Adrenal gland (tissue), 12 donors: ENCODE results near the gene TBC1D22A. TPM values are rescaled to one million over a fixed set of nuclear protein-coding genes. Genes with fewer than 3 reads are reported as not detected.

Source experiments
- DNase-seq, 7 donors: peaks; one replicate each; pipeline ENCODE4 v3.0.0-alpha.2; 2019 to 2020
- H3K27ac ChIP-seq, 5 donors: fragments of 200-600 bp; sonication (generic) in 4 of 5; 1 replicate in 3 of 5; 2 replicates in 2 of 5; pipeline versions ENCODE4 v1.5.1 to v1.8.0; 2016 to 2020; ENCODE audit warnings: mild to moderate bottlenecking in 1 of 5
- H3K27me3 ChIP-seq: fragments of 200-600 bp; 2 replicates; pipeline ENCODE4 v1.8.0; 2021
- H3K36me3 ChIP-seq, 2 donors: fragments of 200-600 bp; replicated peaks in 1 of 2; 1 replicate in 1 of 2; 2 replicates in 1 of 2; pipeline versions ENCODE4 v1.5.1 to v1.8.0; 2018 to 2022
- H3K4me1 ChIP-seq, 2 donors: fragments of 200-600 bp; replicated peaks in 1 of 2; 1 replicate in 1 of 2; 2 replicates in 1 of 2; pipeline versions ENCODE4 v1.5.1 to v1.8.0; 2018 to 2021
- H3K4me3 ChIP-seq, 4 donors: fragments of 200-600 bp; sonication (generic) in 3 of 4; one replicate each; pipeline ENCODE4 v1.5.1; 2016 to 2018
- H3K9me3 ChIP-seq, 3 donors: fragments of 200-600 bp; sonication (generic) in 1 of 3; replicated peaks in 1 of 3; 1 replicate in 2 of 3; 2 replicates in 1 of 3; pipeline versions ENCODE4 v1.5.1 to v1.8.0; 2016 to 2021
- CTCF ChIP-seq, 6 experiments: fragments of 450-650 bp in 4 of 6; fragments of 200-600 bp in 2 of 6; sonication (generic) in 1 of 6; IDR thresholded peaks; 1 replicate in 5 of 6; 2 replicates in 1 of 6; pipeline versions ENCODE4 v1.5.1 to v1.8.0; 2016 to 2021; ENCODE audit warnings: antibody characterized with exemption in 6 of 6, mild to moderate bottlenecking in 2 of 6, moderate library complexity in 1 of 6
- POLR2A ChIP-seq, 2 donors: fragments of 450-650 bp; IDR thresholded peaks; one replicate each; pipeline ENCODE4 v1.6.1; 2017; ENCODE audit warnings: antibody characterized with exemption in 2 of 2, mild to moderate bottlenecking in 2 of 2, moderate library complexity in 1 of 2
- WGBS, 4 donors: extraction: QIAGEN DNeasy Blood & Tissue Kit in 2 of 4; methylation state at CpG; one replicate each; pipeline versions ENCODE4 v1.1.5 to v1.1.7; 2013 to 2017; 5-methylcytosine and 5-hydroxymethylcytosine counted together
- intact Hi-C, 2 donors: fragments of 100-400 bp; cut with DNase I; formaldehyde crosslinking; loops; one replicate each; pipeline versions ENCODE4 v1.14.1 to v1.15.0; 2022 to 2023
- polyA plus RNA-seq, 3 donors: library from polyadenylated mRNA; stranded (reverse); fragments of 200-250 nt in 2 of 3; fragments of 350-450 nt in 1 of 3; fragmentation: Illumina TruSeq in 1 of 3; extraction: RNeasy Lipid Tissue Mini Kit (QIAGEN cat#74804) in 1 of 3; gene quantifications; one replicate each; pipeline ENCODE4 v1.2.3, GENCODE V29; 2013 to 2014
- total RNA-seq, 9 donors: library from RNA; depleted of rRNA in 4 of 9; stranded (reverse); fragments of >200 nt in 4 of 9; fragments of 120-200 nt in 1 of 9; fragmentation: NEBNext Ultra II Directional in 1 of 9; extraction: Animal tissue kit (Norgen Biotek cat#: 25700) in 1 of 9; gene quantifications; one replicate each; pipeline versions ENCODE4 v1.1.0 to v1.2.4, GENCODE V29; 2013 to 2023
- donor health status: healthy with polysubstance abuse.
- donor health status: Bipolar disorder and iron deficiency.
- donor health status: DM: yes; HTN: yes; CAD: no.
- donor health status: DM: no; HTN: no; CAD: no.
- donor health status: DM: no; HTN: no; CAD: no.
- donor health status: DM: yes; HTN: yes; CAD: no.

Gene TBC1D22A
- total and polyA plus RNA-seq, 12 donors, result 11.5 to 44.2 (median 28.1) TPM

- H3K36me3 ChIP-seq, result peaks cover 0 to 5% of the 10 kb centered on the region in 2 donors
- DNase-seq, result no peak
- TF ChIP-seq CTCF (IDR thresholded peaks at IDR 0.05), result no peak
- TF ChIP-seq POLR2A (IDR thresholded peaks at IDR 0.05), result no peak
- H3K4me3 ChIP-seq, result no peak overlapping the region
- no peak overlapping the region for H3K27ac ChIP-seq
- 90 to 98% (median 94%) methylated on average over 3 of the region's 3 CpGs for WGBS, 4 donors
- H3K27me3 ChIP-seq, result no peaks in the 10 kb centered on the region
- H3K9me3 ChIP-seq, result no peaks in the 10 kb centered on the region
- intact Hi-C loops, result no loop called here
- peaks cover 9 to 32% of the 10 kb centered on the region in 2 donors for H3K4me1 ChIP-seq
Measured at GRCh38 chr22:46726986-46727317, 35.5 kb upstream of the TBC1D22A start.

GRCh38 chr22:46727813-46728364 lies 34.6 kb upstream of the TBC1D22A start:
- no peaks in the 10 kb centered on the region for H3K9me3 ChIP-seq
- peak overlapping the region in 2 of 5 donors; percentile 15 to 40 for H3K27ac ChIP-seq
- H3K4me1 ChIP-seq, result peaks cover 10 to 41% of the 10 kb centered on the region in 2 donors
- TF ChIP-seq POLR2A (IDR thresholded peaks at IDR 0.05), result no peak
- no peak for TF ChIP-seq CTCF (IDR thresholded peaks at IDR 0.05)
- 87 to 96% (median 90%) methylated on average over 14 to 19 of the region's 19 CpGs for WGBS, 4 donors
- DNase-seq, result no peak
- peaks cover 0 to 5% of the 10 kb centered on the region in 2 donors for H3K36me3 ChIP-seq
- H3K4me3 ChIP-seq, result no peak overlapping the region
- H3K27me3 ChIP-seq, result no peaks in the 10 kb centered on the region
- intact Hi-C loops, result no loop called here

- Histone ChIP-seq H3K27ac (peak overlapping the region in 2 of 5 donors; percentile 15 to 40), H3K4me1 (peaks cover 10 to 43% of the 10 kb centered on the region in 2 donors), H3K4me3 (no peak overlapping the region), H3K36me3 (peaks cover 0 to 5% of the 10 kb centered on the region in 2 donors), H3K27me3 (no peaks in the 10 kb centered on the region), H3K9me3 (no peaks in the 10 kb centered on the region)
- DNase-seq, result peak in 2 of 7 donors; percentile 30 to 87
- WGBS, 4 donors, result 51 to 77% (median 68%) methylated on average over 7 to 11 of the region's 11 CpGs
- intact Hi-C loops, result no loop called here
- TF ChIP-seq POLR2A (IDR thresholded peaks at IDR 0.05) (no peak), CTCF (IDR thresholded peaks at IDR 0.05) (no peak)
Measured at GRCh38 chr22:46728470-46728869, 34.0 kb upstream of the TBC1D22A start.

GRCh38 chr22:46730568-46731245 lies 31.7 kb upstream of the TBC1D22A start:
- Histone ChIP-seq H3K4me1 (peaks cover 25 to 65% of the 10 kb centered on the region in 2 donors), H3K4me3 (no peak overlapping the region), H3K9me3 (no peaks in the 10 kb centered on the region), H3K27me3 (no peaks in the 10 kb centered on the region), H3K27ac (peak overlapping the region in 2 of 5 donors; percentile 15 to 51), H3K36me3 (peaks cover 0 to 5% of the 10 kb centered on the region in 2 donors)
- DNase-seq, result no peak
- TF ChIP-seq POLR2A (IDR thresholded peaks at IDR 0.05), result no peak
- no peak for TF ChIP-seq CTCF (IDR thresholded peaks at IDR 0.05)
- WGBS, 4 donors, result 65 to 72% (median 68%) methylated on average over 5 to 9 of the region's 9 CpGs
- intact Hi-C loops, result loop anchor here in 1 of 2 donors (10.0 kb wide), 1 partner anchor 156 kb away; no protein-coding TSS in a partner anchor
